Naive B cell (primary cell): ENCODE data around the gene PARP16. TPM values are rescaled to one million over a fixed set of nuclear protein-coding genes. Genes with fewer than 3 reads are reported as not detected.
"Not testable (repeated sequence)": the region's sequence is repeated elsewhere in the genome, so short reads cannot be mapped to it uniquely, and the experiment has no call there.

ENCODE experiments used
- ATAC-seq, 2 donors: fragments of 150-1000 bp; cut with Tn5 transposase; 2 replicates each; pipeline ENCODE4 v1.10.0; 2021; ENCODE audit warnings: low read depth in 2 of 2, mild to moderate bottlenecking in 2 of 2, moderate library complexity in 2 of 2
- DNase-seq: peaks from one replicate; pipeline ENCODE4 v3.0.0; 2022
- H3K27ac Mint-ChIP-seq, 6 donors: one replicate each; pipeline ENCODE4 v1.8.0; 2020 to 2022; ENCODE audit warnings: mild to moderate bottlenecking in 6 of 6, mixed read lengths in 6 of 6, moderate library complexity in 5 of 6, inconsistent platforms in 2 of 6
- H3K27me3 Mint-ChIP-seq, 3 donors: one replicate each; pipeline ENCODE4 v1.8.0; 2021 to 2022; ENCODE audit warnings: mixed read lengths in 3 of 3, mild to moderate bottlenecking in 1 of 3
- H3K36me3 Mint-ChIP-seq, 2 donors: one replicate each; pipeline ENCODE4 v1.8.0; 2020 to 2022; ENCODE audit warnings: mixed read lengths in 2 of 2, inconsistent platforms in 1 of 2, mild to moderate bottlenecking in 1 of 2
- H3K4me1 Mint-ChIP-seq, 3 donors: one replicate each; pipeline ENCODE4 v1.8.0; 2020 to 2022; ENCODE audit warnings: mixed read lengths in 3 of 3, inconsistent platforms in 1 of 3, mild to moderate bottlenecking in 1 of 3, moderate library complexity in 1 of 3
- H3K4me3 Mint-ChIP-seq, 8 donors: one replicate each; pipeline ENCODE4 v1.8.0; 2020 to 2022; ENCODE audit warnings: mild to moderate bottlenecking in 8 of 8, mixed read lengths in 8 of 8, moderate library complexity in 8 of 8, inconsistent platforms in 2 of 8
- H3K9me3 Mint-ChIP-seq, 7 donors: one replicate each; pipeline ENCODE4 v1.8.0; 2020 to 2022; ENCODE audit warnings: mixed read lengths in 7 of 7, mild to moderate bottlenecking in 5 of 7, inconsistent platforms in 2 of 7, moderate library complexity in 1 of 7
- polyA plus RNA-seq, 6 donors: library from polyadenylated mRNA; unstranded; fragments of 300-500 nt; fragmentation: Illumina TruSeq; gene quantifications; one replicate each; pipeline ENCODE4 v1.2.3, GENCODE V29; 2021; ENCODE audit warnings: low read depth in 6 of 6

The PARP16 gene
- polyA plus RNA-seq, 6 donors from 2014 or later = 18.6 to 32.9 (median 27.6) TPM

DNA sequence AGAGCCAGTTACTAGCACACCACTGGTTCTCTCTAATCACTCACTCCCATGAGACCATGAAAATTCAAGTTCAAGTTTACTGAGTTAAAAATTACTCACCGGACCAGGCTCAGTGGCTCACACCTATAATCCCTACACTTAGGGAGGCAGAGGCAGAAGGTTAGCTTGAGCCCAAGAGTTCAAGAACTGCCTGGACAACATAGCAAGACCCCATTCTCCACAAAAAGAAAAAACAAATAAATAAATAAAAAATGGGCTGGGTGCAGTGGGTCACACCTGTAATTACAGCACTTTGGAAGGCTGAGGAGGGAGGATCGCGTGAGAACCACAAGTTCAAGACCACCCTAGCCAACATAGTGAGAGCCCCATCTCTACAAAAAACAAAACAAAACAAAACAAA lies 54.2 kb downstream of the PARP16 start:
- Mint-ChIP-seq H3K27ac (no peak overlapping the region), H3K4me3 (no peak overlapping the region), H3K4me1 (no peaks in the 10 kb centered on the region), H3K36me3 (no peaks in the 10 kb centered on the region), H3K9me3 (no peaks in the 10 kb centered on the region), H3K27me3 (no peaks in the 10 kb centered on the region)
- ATAC-seq = no peak
- no peak for DNase-seq

GRCh38 chr15:65231306-65231705 lies 55.4 kb downstream of the PARP16 start:
- Mint-ChIP-seq H3K4me3 (no peak overlapping the region), H3K27me3 (no peaks in the 10 kb centered on the region), H3K9me3 (no peaks in the 10 kb centered on the region), H3K36me3 (no peaks in the 10 kb centered on the region), H3K27ac (peak overlapping the region in 1 of 6 donors; percentile 60), H3K4me1 (no peaks in the 10 kb centered on the region)
- DNase-seq = no peak
- no peak for ATAC-seq

DNA sequence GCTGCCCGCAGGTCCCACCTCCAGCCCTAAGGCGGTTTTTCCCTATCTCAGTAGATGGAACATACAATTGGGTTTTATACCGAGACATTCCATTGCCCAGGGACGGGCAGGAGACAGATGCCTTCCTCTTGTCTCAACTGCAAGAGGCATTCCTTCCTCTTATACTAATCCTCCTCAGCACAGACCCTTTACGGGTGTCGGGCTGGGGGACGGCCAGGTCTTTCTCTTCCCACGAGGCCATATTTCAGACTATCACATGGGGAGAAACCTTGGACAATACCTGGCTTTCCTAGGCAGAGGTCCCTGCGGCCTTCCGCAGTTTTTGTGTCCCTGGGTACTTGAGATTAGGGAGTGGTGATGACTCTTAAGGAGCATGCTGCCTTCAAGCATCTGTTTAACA lies 59.8 kb downstream of the PARP16 start:
- not testable (repeated sequence) for H3K4me3 Mint-ChIP-seq, H3K27ac Mint-ChIP-seq, H3K36me3 Mint-ChIP-seq, H3K27me3 Mint-ChIP-seq, ATAC-seq, DNase-seq, H3K4me1 Mint-ChIP-seq, H3K9me3 Mint-ChIP-seq

GRCh38 chr15:65226221-65226620 lies 60.5 kb downstream of the PARP16 start:
- H3K27me3 Mint-ChIP-seq = no peaks in the 10 kb centered on the region
- H3K9me3 Mint-ChIP-seq = no peaks in the 10 kb centered on the region
- no peak for ATAC-seq
- DNase-seq = no peak
- no peaks in the 10 kb centered on the region for H3K36me3 Mint-ChIP-seq
- H3K27ac Mint-ChIP-seq = no peak overlapping the region
- H3K4me3 Mint-ChIP-seq = no peak overlapping the region
- H3K4me1 Mint-ChIP-seq = no peaks in the 10 kb centered on the region

- Mint-ChIP-seq H3K36me3 (no peaks in the 10 kb centered on the region), H3K27me3 (no peaks in the 10 kb centered on the region), H3K27ac (no peak overlapping the region), H3K4me1 (no peaks in the 10 kb centered on the region), H3K9me3 (no peaks in the 10 kb centered on the region), H3K4me3 (no peak overlapping the region)
- no peak for ATAC-seq
- DNase-seq = no peak
Observed at GRCh38 chr15:65223996-65224395, 62.7 kb downstream of the PARP16 start.

DNA sequence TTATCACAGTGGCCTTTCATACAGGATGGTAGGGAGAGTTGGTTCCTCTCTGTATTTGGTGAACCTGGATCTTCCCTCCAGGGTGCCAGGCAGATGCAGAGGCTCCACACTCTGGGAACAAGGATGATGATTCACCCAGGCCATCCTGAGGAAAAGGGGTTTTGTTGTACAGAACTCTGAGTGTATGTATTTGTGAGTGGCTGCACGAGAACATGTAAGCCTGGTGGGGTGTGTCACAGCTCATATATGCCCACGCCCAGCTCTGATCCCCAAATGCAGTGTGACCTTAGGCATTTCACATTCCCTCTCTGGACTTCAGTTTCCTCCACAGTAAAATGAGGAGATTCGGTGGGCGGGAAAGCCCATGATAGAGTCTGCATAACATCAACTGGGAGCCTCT lies 63.8 kb downstream of the PARP16 start:
- ATAC-seq (no peak), DNase-seq (no peak)
- H3K27me3 Mint-ChIP-seq = no peaks in the 10 kb centered on the region
- H3K36me3 Mint-ChIP-seq = no peaks in the 10 kb centered on the region
- H3K4me1 Mint-ChIP-seq = no peaks in the 10 kb centered on the region
- no peak overlapping the region for H3K4me3 Mint-ChIP-seq
- no peak overlapping the region for H3K27ac Mint-ChIP-seq
- H3K9me3 Mint-ChIP-seq = no peaks in the 10 kb centered on the region

DNA sequence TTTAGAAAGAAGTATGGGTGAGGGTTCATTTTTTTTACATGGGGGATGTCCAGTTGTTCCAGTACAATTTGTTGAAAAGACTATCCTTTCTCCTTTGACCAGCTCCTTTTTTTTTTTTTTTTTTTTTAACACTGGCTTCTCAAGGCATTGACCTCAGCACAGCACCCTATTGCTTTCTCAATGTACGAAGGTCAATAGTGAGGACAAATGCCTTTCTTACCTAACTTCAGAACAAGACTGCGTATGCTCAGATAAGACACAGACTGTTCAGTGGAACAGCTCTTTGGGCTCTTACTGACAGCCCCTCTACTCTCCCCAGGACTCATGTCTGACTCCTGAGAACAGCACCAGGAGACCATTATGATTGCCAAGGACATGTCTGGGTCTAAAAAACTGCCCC lies 65.0 kb downstream of the PARP16 start:
- Mint-ChIP-seq H3K27ac (no peak overlapping the region), H3K4me1 (no peaks in the 10 kb centered on the region), H3K27me3 (no peaks in the 10 kb centered on the region), H3K4me3 (no peak overlapping the region), H3K9me3 (no peaks in the 10 kb centered on the region), H3K36me3 (no peaks in the 10 kb centered on the region)
- no peak for ATAC-seq
- no peak for DNase-seq

DNA sequence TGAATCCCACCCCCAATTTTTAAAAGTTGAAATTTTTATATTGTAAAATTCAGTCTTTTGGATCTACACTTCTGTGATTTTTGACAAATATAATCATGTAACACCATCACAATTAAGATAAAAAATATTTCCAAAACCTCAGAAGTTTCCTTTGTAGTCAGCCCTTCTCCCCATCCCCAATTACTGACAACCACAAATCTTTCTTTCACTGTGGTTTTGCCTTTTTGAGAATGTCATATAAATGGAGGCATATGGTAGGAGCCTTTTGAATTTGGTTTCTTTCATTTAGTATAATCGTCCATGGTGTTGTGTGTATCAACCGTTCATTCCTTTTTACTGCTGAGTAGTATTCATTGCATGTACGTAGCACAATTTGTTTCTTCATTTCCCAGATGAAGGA lies 67.5 kb downstream of the PARP16 start:
- H3K9me3 Mint-ChIP-seq = no peaks in the 10 kb centered on the region

GRCh38 chr15:65217526-65218482 lies 68.9 kb downstream of the PARP16 start:
- H3K27me3 Mint-ChIP-seq = no peaks in the 10 kb centered on the region
- no peak for DNase-seq
- H3K4me3 Mint-ChIP-seq = no peak overlapping the region
- no peaks in the 10 kb centered on the region for H3K9me3 Mint-ChIP-seq
- H3K27ac Mint-ChIP-seq = no peak overlapping the region
- no peaks in the 10 kb centered on the region for H3K4me1 Mint-ChIP-seq
- no peak for ATAC-seq
- H3K36me3 Mint-ChIP-seq = no peaks in the 10 kb centered on the region

More for the DNA sequence above, 67.5 kb downstream of the PARP16 start:
- Mint-ChIP-seq H3K4me3 (no peak overlapping the region), H3K27me3 (no peaks in the 10 kb centered on the region), H3K36me3 (no peaks in the 10 kb centered on the region), H3K27ac (no peak overlapping the region), H3K4me1 (no peaks in the 10 kb centered on the region)
- ATAC-seq (no peak), DNase-seq (no peak)

DNA sequence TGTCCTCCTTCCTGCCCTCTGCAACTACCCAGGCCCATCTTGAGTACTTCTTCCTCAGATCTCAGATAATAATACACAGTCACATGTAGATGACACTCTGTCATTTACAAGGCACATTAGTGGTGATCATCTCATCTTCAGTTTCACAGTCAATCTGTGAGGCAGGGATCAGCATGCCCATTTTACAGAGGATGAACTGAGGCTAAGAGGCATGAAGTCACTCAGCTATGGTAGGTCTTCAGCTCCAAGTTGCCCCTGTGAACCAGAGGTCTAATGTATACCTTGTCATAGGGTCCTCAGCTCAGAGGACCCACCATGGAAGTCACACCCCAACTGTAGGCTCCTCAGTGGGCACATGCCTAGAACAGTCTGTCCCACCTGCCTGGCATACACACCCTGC lies 71.2 kb downstream of the PARP16 start:
- peak overlapping the region in 1 of 8 donors; percentile 13 for H3K4me3 Mint-ChIP-seq

DNA sequence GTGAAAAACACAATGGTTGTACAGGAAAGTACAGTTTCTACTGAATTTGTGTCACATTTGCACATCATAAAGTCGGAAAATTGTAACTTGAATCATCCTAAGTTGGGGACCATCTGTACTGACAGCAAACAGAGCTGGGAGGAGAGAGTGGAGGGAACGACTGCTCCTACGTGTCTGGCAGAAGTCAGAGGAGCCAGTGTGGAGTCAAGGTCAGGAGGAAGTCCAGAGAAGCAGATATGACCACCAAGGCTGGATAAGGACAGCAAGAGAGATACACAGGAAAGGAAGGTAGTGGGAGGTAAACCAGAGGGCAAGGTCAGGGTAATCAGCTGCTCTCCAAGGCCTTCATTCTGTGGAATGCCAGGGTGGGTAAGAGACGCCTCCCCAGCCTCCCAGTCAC lies 72.7 kb downstream of the PARP16 start:
- no peak overlapping the region for H3K4me3 Mint-ChIP-seq
- no peaks in the 10 kb centered on the region for H3K36me3 Mint-ChIP-seq
- no peaks in the 10 kb centered on the region for H3K9me3 Mint-ChIP-seq
- H3K27ac Mint-ChIP-seq = peak overlapping the region in 1 of 6 donors; percentile 4
- no peaks in the 10 kb centered on the region for H3K27me3 Mint-ChIP-seq
- DNase-seq (no peak), ATAC-seq (no peak)
- peaks cover 0 to 2% (median 2%) of the 10 kb centered on the region in 3 donors for H3K4me1 Mint-ChIP-seq

More for the DNA sequence above, 71.2 kb downstream of the PARP16 start:
- H3K36me3 Mint-ChIP-seq = no peaks in the 10 kb centered on the region
- no peak for DNase-seq
- H3K4me1 Mint-ChIP-seq = peaks cover 0 to 2% (median 2%) of the 10 kb centered on the region in 3 donors
- no peak for ATAC-seq
- no peak overlapping the region for H3K27ac Mint-ChIP-seq
- H3K27me3 Mint-ChIP-seq = no peaks in the 10 kb centered on the region
- H3K9me3 Mint-ChIP-seq = no peaks in the 10 kb centered on the region

DNA sequence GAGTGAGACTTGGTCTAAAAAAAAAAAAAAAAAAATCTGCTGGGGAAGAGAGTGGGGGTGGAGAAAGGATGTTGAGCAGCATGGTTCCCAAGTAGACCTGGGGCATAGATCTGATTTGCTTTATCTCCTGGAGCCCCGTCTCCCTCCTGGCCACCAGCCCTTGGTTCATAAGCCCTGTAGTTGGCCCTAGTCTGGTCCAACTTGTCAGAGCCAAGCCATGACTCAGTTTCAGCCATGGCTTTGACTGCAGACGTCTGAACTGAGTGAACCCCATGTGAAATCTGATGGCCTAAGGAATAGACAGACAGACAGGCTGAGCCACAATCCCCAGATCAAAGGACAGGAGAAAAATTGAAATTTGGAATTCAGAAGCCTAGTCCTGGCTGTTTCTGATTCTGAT lies 73.4 kb downstream of the PARP16 start:
- ATAC-seq = no peak
- no peak for DNase-seq
- Mint-ChIP-seq H3K4me3 (no peak overlapping the region), H3K27me3 (no peaks in the 10 kb centered on the region), H3K27ac (peak overlapping the region in 1 of 6 donors; percentile 57), H3K36me3 (no peaks in the 10 kb centered on the region), H3K9me3 (no peaks in the 10 kb centered on the region), H3K4me1 (peaks cover 0 to 2% (median 2%) of the 10 kb centered on the region in 3 donors)

GRCh38 chr15:65212097-65212496 lies 74.6 kb downstream of the PARP16 start:
- peak; percentile 13 for DNase-seq
- Mint-ChIP-seq H3K27ac (no peak overlapping the region), H3K36me3 (no peaks in the 10 kb centered on the region), H3K9me3 (no peaks in the 10 kb centered on the region), H3K4me1 (peaks cover 0 to 2% (median 2%) of the 10 kb centered on the region in 3 donors), H3K27me3 (peaks cover 0 to 5% (median 2%) of the 10 kb centered on the region in 3 donors), H3K4me3 (no peak overlapping the region)
- peak; percentile 65 to 74 for ATAC-seq

DNA sequence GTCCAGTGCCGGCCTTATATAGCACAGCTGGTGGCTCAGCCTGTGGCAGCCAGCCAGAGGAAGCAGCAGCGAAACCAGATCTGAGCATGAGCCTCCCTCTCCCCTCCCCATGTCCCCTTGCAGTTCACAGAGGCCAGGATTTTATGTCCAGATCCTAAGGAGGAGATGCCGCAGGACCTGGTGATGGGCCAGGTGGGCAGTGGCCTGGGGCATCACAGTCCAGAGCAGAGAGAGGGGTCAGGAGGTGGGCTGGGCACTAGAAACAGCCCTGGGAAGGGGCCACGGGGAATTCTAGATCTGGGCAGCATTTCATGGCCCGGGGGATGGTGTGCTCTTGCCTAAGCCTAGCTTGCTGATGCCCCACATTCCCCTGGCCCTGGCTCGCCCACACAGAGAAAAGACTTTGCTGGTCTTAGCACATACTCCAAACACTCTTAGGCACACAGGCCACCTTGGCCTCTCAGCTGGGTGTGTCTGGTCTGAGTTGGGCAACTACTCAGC lies 75.2 kb downstream of the PARP16 start:
- ATAC-seq = no peak
- Mint-ChIP-seq H3K36me3 (no peaks in the 10 kb centered on the region), H3K27me3 (peaks cover 0 to 9% (median 4%) of the 10 kb centered on the region in 3 donors), H3K4me3 (no peak overlapping the region), H3K4me1 (peaks cover 0 to 2% (median 2%) of the 10 kb centered on the region in 3 donors), H3K9me3 (no peaks in the 10 kb centered on the region), H3K27ac (no peak overlapping the region)
- DNase-seq = no peak
